ENCODE data around the gene IL26. TPM values are rescaled to one million over a fixed set of nuclear protein-coding genes. Genes with fewer than 3 reads are reported as not detected.
"Not testable (repeated sequence)": the region's sequence is repeated elsewhere in the genome, so short reads cannot be mapped to it uniquely, and the experiment has no call there.

Gene IL26
- total RNA-seq, 1 donor from 2014 or later, result not detected

GRCh38 chr12:68175557-68176061, 50.0 kb downstream of the IL26 start:
- no peaks in the 10 kb centered on the region for H3K36me3 Mint-ChIP-seq
- no peak overlapping the region for H3K27ac Mint-ChIP-seq
- DNase-seq (ENCODE audit: extremely low spot score, unreplicated experiment), result no peak
- H3K4me3 Mint-ChIP-seq, result no peak overlapping the region
- H3K9me3 Mint-ChIP-seq, result peaks cover under 1% of the 10 kb centered on the region
- H3K27me3 Mint-ChIP-seq, result no peaks in the 10 kb centered on the region
- no peaks in the 10 kb centered on the region for H3K4me1 Mint-ChIP-seq (ENCODE audit: unreplicated experiment)
- TF ChIP-seq CTCF (conservative IDR thresholded peaks at IDR 0.05), result no peak

GRCh38 chr12:68174761-68175160, 50.8 kb downstream of the IL26 start:
- not testable (repeated sequence) for DNase-seq (ENCODE audit: extremely low spot score, unreplicated experiment); H3K9me3 Mint-ChIP-seq; H3K4me3 Mint-ChIP-seq; H3K27ac Mint-ChIP-seq; H3K36me3 Mint-ChIP-seq; H3K4me1 Mint-ChIP-seq (ENCODE audit: unreplicated experiment); H3K27me3 Mint-ChIP-seq

GRCh38 chr12:68173792-68174191, 51.8 kb downstream of the IL26 start:
- DNase-seq (ENCODE audit: extremely low spot score, unreplicated experiment), result no peak
- Mint-ChIP-seq H3K27me3 (no peaks in the 10 kb centered on the region), H3K4me3 (no peak overlapping the region), H3K36me3 (no peaks in the 10 kb centered on the region), H3K9me3 (no peaks in the 10 kb centered on the region), H3K4me1 (ENCODE audit: unreplicated experiment) (no peaks in the 10 kb centered on the region), H3K27ac (no peak overlapping the region)
- no peak for TF ChIP-seq CTCF (conservative IDR thresholded peaks at IDR 0.05)

GRCh38 chr12:68170726-68171125, 54.9 kb downstream of the IL26 start:
- Mint-ChIP-seq H3K4me1 (ENCODE audit: unreplicated experiment) (no peaks in the 10 kb centered on the region), H3K9me3 (no peaks in the 10 kb centered on the region)

GRCh38 chr12:68169213-68169889, 56.3 kb downstream of the IL26 start:
- Mint-ChIP-seq H3K27ac (no peak overlapping the region), H3K4me1 (ENCODE audit: unreplicated experiment) (no peaks in the 10 kb centered on the region), H3K36me3 (no peaks in the 10 kb centered on the region), H3K4me3 (no peak overlapping the region), H3K27me3 (no peaks in the 10 kb centered on the region), H3K9me3 (no peaks in the 10 kb centered on the region)
- no peak for TF ChIP-seq CTCF (conservative IDR thresholded peaks at IDR 0.05)
- DNase-seq (ENCODE audit: extremely low spot score, unreplicated experiment), result no peak

More at GRCh38 chr12:68170726-68171125, 54.9 kb downstream of the IL26 start:
- H3K27ac Mint-ChIP-seq, result no peak overlapping the region
- no peaks in the 10 kb centered on the region for H3K27me3 Mint-ChIP-seq
- no peak for TF ChIP-seq CTCF (conservative IDR thresholded peaks at IDR 0.05)
- no peak for DNase-seq (ENCODE audit: extremely low spot score, unreplicated experiment)
- no peak overlapping the region for H3K4me3 Mint-ChIP-seq
- no peaks in the 10 kb centered on the region for H3K36me3 Mint-ChIP-seq

GRCh38 chr12:68166317-68166831, 59.2 kb downstream of the IL26 start:
- no peaks in the 10 kb centered on the region for H3K36me3 Mint-ChIP-seq
- H3K4me3 Mint-ChIP-seq, result no peak overlapping the region
- TF ChIP-seq CTCF (conservative IDR thresholded peaks at IDR 0.05), result no peak
- H3K27me3 Mint-ChIP-seq, result peaks cover 3% of the 10 kb centered on the region
- no peak overlapping the region for H3K27ac Mint-ChIP-seq
- DNase-seq (ENCODE audit: extremely low spot score, unreplicated experiment), result no peak
- H3K9me3 Mint-ChIP-seq, result no peaks in the 10 kb centered on the region
- H3K4me1 Mint-ChIP-seq (ENCODE audit: unreplicated experiment), result no peaks in the 10 kb centered on the region
